ENCODE measurements around the gene SLF2.

Gene SLF2

GRCh38 chr10:101002456-101002855 lies 89.7 kb downstream of the SLF2 start:
- no peak for DNase-seq (ENCODE audit: low read depth in 1 of 2, low spot score in 1 of 2)
- Histone ChIP-seq H3K27me3 (ENCODE audit: insufficient read depth, poor library complexity, severe bottlenecking) (no peaks in the 10 kb centered on the region), H3K4me3 (replicated peaks; ENCODE audit: insufficient read depth, low read length) (no peak overlapping the region), H3K27ac (replicated peaks) (no peak overlapping the region)
- no peak for TF ChIP-seq GABPA (IDR thresholded peaks at IDR 0.05; ENCODE audit: low read depth)
- TF ChIP-seq POLR2AphosphoS5 (IDR thresholded peaks at IDR 0.05; ENCODE audit: low read depth), result no peak
- TF ChIP-seq REST (IDR thresholded peaks at IDR 0.05; ENCODE audit: insufficient replicate concordance, low read depth), result no peak
- TF ChIP-seq CTCF (IDR thresholded peaks at IDR 0.05; ENCODE audit: insufficient read depth, low read length), result no peak
- no peak for TF ChIP-seq SPI1 (IDR thresholded peaks at IDR 0.05; ENCODE audit: borderline replicate concordance, low read depth)

GRCh38 chr10:101003639-101004206 lies 91.0 kb downstream of the SLF2 start:
- DNase-seq (ENCODE audit: low read depth in 1 of 2, low spot score in 1 of 2), result no peak
- Histone ChIP-seq H3K27me3 (ENCODE audit: insufficient read depth, poor library complexity, severe bottlenecking) (no peaks in the 10 kb centered on the region), H3K27ac (replicated peaks) (no peak overlapping the region), H3K4me3 (replicated peaks; ENCODE audit: insufficient read depth, low read length) (no peak overlapping the region)
- no peak for TF ChIP-seq REST (IDR thresholded peaks at IDR 0.05; ENCODE audit: insufficient replicate concordance, low read depth)
- no peak for TF ChIP-seq POLR2AphosphoS5 (IDR thresholded peaks at IDR 0.05; ENCODE audit: low read depth)
- TF ChIP-seq GABPA (IDR thresholded peaks at IDR 0.05; ENCODE audit: low read depth), result no peak
- no peak for TF ChIP-seq CTCF (IDR thresholded peaks at IDR 0.05; ENCODE audit: insufficient read depth, low read length)
- no peak for TF ChIP-seq SPI1 (IDR thresholded peaks at IDR 0.05; ENCODE audit: borderline replicate concordance, low read depth)

- H3K4me3 ChIP-seq (replicated peaks; ENCODE audit: insufficient read depth, low read length), result no peak overlapping the region
- TF ChIP-seq POLR2AphosphoS5 (IDR thresholded peaks at IDR 0.05; ENCODE audit: low read depth), result no peak
- DNase-seq (ENCODE audit: low read depth in 1 of 2, low spot score in 1 of 2), result no peak
- no peaks in the 10 kb centered on the region for H3K27me3 ChIP-seq (ENCODE audit: insufficient read depth, poor library complexity, severe bottlenecking)
- H3K27ac ChIP-seq (replicated peaks), result no peak overlapping the region
These were observed 92.6 kb downstream of the SLF2 start for GRCh38 chr10:101005361-101005760.

- TF ChIP-seq CTCF (IDR thresholded peaks at IDR 0.05; ENCODE audit: insufficient read depth, low read length), result no peak
- TF ChIP-seq GABPA (IDR thresholded peaks at IDR 0.05; ENCODE audit: low read depth), result no peak
- TF ChIP-seq POLR2AphosphoS5 (IDR thresholded peaks at IDR 0.05; ENCODE audit: low read depth), result no peak
- TF ChIP-seq REST (IDR thresholded peaks at IDR 0.05; ENCODE audit: insufficient replicate concordance, low read depth), result no peak
- TF ChIP-seq SPI1 (IDR thresholded peaks at IDR 0.05; ENCODE audit: borderline replicate concordance, low read depth), result no peak
These were observed 93.3 kb downstream of the SLF2 start for GRCh38 chr10:101005869-101006567.

More at GRCh38 chr10:101005869-101006567, 93.3 kb downstream of the SLF2 start:
- H3K27me3 ChIP-seq (ENCODE audit: insufficient read depth, poor library complexity, severe bottlenecking), result no peaks in the 10 kb centered on the region
- no peak for DNase-seq (ENCODE audit: low read depth in 1 of 2, low spot score in 1 of 2)
- H3K27ac ChIP-seq (replicated peaks), result no peak overlapping the region
- no peak overlapping the region for H3K4me3 ChIP-seq (replicated peaks; ENCODE audit: insufficient read depth, low read length)
